ENCODE measurements around the gene FBLL1. TPM values are rescaled to one million over a fixed set of nuclear protein-coding genes. Genes with fewer than 3 reads are reported as not detected.
A peak's percentile ranks its signal among the peaks of the same experiment; 100 is the strongest.

Gene FBLL1
- total and polyA plus RNA-seq, 9 of the 15 experiments (the other 6 are each of a cell fraction or from before 2014, with no cell fraction given), result not detected

DNA sequence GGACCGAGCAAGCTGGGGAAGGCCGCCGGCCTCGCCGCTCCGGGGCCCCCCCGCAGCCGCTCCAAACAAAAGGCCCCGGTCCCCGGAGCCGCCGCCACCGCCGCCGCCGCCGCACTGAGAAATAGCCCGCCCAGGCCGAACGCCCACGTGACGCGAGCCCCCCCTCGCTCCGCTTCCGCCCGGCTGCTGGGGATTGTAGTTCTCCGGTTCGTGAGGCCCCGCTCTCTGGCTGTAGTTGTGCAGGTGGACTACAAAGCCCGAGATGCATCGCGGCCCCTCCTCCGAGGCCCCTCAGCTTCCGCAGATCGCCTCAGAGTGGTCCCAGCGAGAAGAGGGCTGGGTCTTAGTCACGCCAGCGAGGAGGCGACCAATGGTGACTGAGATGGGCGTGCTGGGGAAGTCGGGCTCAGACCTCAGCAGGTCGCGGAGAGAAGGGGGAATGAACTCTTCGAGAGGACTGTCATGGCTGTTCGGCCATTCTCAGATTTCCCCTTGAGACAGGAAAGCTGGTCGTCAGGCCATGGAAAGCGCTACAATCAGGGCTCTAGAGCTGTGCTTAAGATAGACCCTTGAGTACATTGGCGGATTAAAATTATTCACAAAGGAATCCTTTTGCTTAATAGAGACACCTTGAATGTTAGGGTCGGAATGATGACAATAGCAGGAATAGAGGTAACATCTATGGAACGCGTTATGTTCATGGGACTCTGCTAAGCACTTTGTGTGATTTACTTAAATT, 50.6 kb downstream of the FBLL1 start (continued):
- TF ChIP-seq RREB1 (CRISPR knock-in tag; IDR thresholded peaks at IDR 0.05) (no peak), EWSR1 (IDR thresholded peaks at IDR 0.05; ENCODE audit: borderline replicate concordance, low read depth, partially characterized antibody) (no peak), CBX8 (IDR thresholded peaks at IDR 0.05; ENCODE audit: borderline replicate concordance, extremely low read depth, low read depth, low read length, poor library complexity, severe bottlenecking) (no peak), NONO (IDR thresholded peaks at IDR 0.05; ENCODE audit: low read depth in 2 of 2, low read length in 1 of 2) (0 out of 4 replicates have a peak, but pooled peaks of 1 of the 2 experiments have one; percentile 22), PRMT5 (CRISPR knock-in tag; IDR thresholded peaks at IDR 0.05) (no peak), BCL6 (CRISPR knock-in tag; IDR thresholded peaks at IDR 0.05) (0 out of 2 replicates have a peak, but pooled peaks have one; percentile 24), ZFX (CRISPR knock-in tag; IDR thresholded peaks at IDR 0.05) (peak; percentile 80), ZFP1 (CRISPR knock-in tag; IDR thresholded peaks at IDR 0.05) (no peak), ZC3H11A (IDR thresholded peaks at IDR 0.05; ENCODE audit: low read depth, low read length) (no peak), YY1 (IDR thresholded peaks at IDR 0.05; ENCODE audit: borderline replicate concordance in 1 of 3, control insufficient read depth in 1 of 3, extremely low read depth in 1 of 3, insufficient read depth in 3 of 3, insufficient read length in 1 of 3, insufficient replicate concordance in 2 of 3, low read depth in 1 of 3, low read length in 2 of 3) (peak; percentile 38 to 91 (median 86))
- TF ChIP-seq, protein P1, sequence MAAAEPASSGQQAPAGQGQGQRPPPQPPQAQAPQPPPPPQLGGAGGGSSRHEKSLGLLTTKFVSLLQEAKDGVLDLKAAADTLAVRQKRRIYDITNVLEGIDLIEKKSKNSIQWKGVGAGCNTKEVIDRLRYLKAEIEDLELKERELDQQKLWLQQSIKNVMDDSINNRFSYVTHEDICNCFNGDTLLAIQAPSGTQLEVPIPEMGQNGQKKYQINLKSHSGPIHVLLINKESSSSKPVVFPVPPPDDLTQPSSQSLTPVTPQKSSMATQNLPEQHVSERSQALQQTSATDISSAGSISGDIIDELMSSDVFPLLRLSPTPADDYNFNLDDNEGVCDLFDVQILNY (CRISPR knock-in tag; IDR thresholded peaks at IDR 0.05), result no peak

Data from K562 (cell line).